Left ventricle myocardium inferior (tissue), 1 donor: ENCODE measurements around the gene SH3GL2. TPM values are rescaled to one million over a fixed set of nuclear protein-coding genes. Genes with fewer than 3 reads are reported as not detected.

ENCODE experiments used
- DNase-seq: peaks from one replicate; pipeline ENCODE4 v3.0.0-alpha.2; 2020
- H3K27ac ChIP-seq: fragments of 200-600 bp; replicated peaks from 2 replicates; pipeline ENCODE4 v1.8.0; 2021
- H3K27me3 ChIP-seq: fragments of 200-600 bp; 2 replicates; pipeline ENCODE4 v1.8.0; 2021; ENCODE audit warnings: low read depth
- H3K36me3 ChIP-seq: fragments of 200-600 bp; 2 replicates; pipeline ENCODE4 v1.8.0; 2021
- H3K4me1 ChIP-seq: fragments of 200-600 bp; 2 replicates; pipeline ENCODE4 v1.8.0; 2021
- H3K4me3 ChIP-seq: fragments of 200-600 bp; 2 replicates; pipeline ENCODE4 v1.8.0; 2021; ENCODE audit warnings: mild to moderate bottlenecking, moderate library complexity
- H3K9me3 ChIP-seq: fragments of 200-600 bp; replicated peaks from 2 replicates; pipeline ENCODE4 v1.8.0; 2021
- intact Hi-C: fragments of 100-400 bp; cut with micrococcal nuclease; formaldehyde crosslinking; loops from one replicate; pipeline ENCODE4 v1.11.0; 2022
- total RNA-seq: library from RNA; stranded (reverse); fragmentation: NEBNext Ultra II Directional; extraction: Animal tissue kit (Norgen Biotek cat#: 25700); gene quantifications from one replicate; pipeline ENCODE4 v1.2.1, GENCODE V29; 2021
- TF ChIP-seq, protein P1 (sequence below): fragments of 200-600 bp; IDR thresholded peaks from 2 replicates; pipeline ENCODE4 v1.8.0; 2021; ENCODE audit warnings: antibody characterized with exemption, mild to moderate bottlenecking, borderline replicate concordance
- donor health status: DM: no; HTN: yes; CAD: no; lungs with severe emphysema.

The SH3GL2 gene
- total RNA-seq, 1 donor from 2014 or later: 7.3 TPM

DNA sequence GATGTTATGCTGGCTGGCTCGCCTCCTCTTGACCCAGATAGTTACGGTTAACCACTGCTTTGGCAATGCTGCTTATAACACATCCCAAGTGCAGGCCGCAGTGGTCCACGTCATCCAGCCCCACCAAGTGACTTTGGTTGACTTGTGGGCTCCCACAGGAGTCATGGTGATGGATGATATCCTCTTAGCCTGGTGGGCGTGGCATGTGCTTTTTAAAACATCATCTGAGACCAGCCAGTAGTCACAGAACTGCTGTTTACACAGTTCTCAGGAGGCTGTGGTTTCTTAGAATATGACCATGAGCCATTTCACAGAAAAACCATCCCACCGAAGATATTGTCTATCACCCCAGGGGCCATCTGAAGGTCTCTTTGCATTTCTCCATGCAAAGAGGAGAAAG is 216.9 kb downstream of the SH3GL2 start:
- Histone ChIP-seq H3K9me3 (no peaks in the 10 kb centered on the region), H3K27me3 (no peaks in the 10 kb centered on the region), H3K27ac (no peak overlapping the region), H3K4me3 (no peak overlapping the region), H3K36me3 (no peaks in the 10 kb centered on the region), H3K4me1 (peaks cover 5% of the 10 kb centered on the region)
- TF ChIP-seq, protein P1, sequence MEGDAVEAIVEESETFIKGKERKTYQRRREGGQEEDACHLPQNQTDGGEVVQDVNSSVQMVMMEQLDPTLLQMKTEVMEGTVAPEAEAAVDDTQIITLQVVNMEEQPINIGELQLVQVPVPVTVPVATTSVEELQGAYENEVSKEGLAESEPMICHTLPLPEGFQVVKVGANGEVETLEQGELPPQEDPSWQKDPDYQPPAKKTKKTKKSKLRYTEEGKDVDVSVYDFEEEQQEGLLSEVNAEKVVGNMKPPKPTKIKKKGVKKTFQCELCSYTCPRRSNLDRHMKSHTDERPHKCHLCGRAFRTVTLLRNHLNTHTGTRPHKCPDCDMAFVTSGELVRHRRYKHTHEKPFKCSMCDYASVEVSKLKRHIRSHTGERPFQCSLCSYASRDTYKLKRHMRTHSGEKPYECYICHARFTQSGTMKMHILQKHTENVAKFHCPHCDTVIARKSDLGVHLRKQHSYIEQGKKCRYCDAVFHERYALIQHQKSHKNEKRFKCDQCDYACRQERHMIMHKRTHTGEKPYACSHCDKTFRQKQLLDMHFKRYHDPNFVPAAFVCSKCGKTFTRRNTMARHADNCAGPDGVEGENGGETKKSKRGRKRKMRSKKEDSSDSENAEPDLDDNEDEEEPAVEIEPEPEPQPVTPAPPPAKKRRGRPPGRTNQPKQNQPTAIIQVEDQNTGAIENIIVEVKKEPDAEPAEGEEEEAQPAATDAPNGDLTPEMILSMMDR: no peak
- intact Hi-C loops: no loop called here
- DNase-seq: no peak

DNA sequence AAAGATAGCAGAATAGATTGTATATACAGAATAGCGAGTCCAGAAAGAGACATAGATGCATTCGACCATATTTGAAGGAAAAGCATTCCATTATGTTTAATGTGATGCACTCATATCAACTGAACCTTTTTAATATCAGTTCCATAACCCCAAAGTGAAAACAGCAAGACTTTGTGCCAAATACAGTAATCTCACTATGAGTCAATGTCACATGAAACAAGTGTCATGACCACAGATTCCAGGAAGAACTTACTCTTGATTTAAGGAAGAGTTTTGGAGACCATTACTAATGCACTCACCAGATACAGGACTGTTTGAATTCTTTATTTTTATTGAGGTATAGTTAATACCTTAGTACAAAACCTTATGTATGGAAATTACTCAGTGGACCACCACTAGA is 220.5 kb downstream of the SH3GL2 start:
- no peak overlapping the region for H3K27ac ChIP-seq
- no peak overlapping the region for H3K4me3 ChIP-seq
- intact Hi-C loops: no loop called here
- peaks cover 5% of the 10 kb centered on the region for H3K4me1 ChIP-seq
- no peaks in the 10 kb centered on the region for H3K9me3 ChIP-seq
- TF ChIP-seq, protein P1: no peak
- no peaks in the 10 kb centered on the region for H3K36me3 ChIP-seq
- peaks cover 19% of the 10 kb centered on the region for H3K27me3 ChIP-seq
- no peak for DNase-seq

DNA sequence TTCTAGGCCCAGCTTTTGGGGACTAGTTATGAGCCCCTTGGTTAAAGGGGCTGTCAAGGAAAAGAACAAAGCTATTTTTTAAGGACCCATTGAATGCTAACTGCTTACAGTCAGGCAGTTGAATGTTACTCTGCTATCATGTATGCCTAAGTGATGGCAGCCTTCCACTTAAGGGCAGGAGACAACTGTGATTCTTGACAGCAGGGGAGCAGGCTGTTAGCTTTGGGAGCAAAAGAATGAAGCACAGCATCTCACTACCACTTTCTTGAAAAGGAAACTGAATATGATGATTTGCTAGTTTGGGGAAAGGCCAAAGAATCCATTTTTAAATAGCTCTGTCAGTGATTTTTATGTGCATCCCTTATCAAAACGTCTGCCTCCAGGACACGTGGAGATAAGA is 221.6 kb downstream of the SH3GL2 start:
- no peak for DNase-seq
- Histone ChIP-seq H3K4me1 (peaks cover 5% of the 10 kb centered on the region), H3K9me3 (no peaks in the 10 kb centered on the region), H3K27ac (no peak overlapping the region), H3K27me3 (peaks cover 21% of the 10 kb centered on the region), H3K4me3 (no peak overlapping the region), H3K36me3 (no peaks in the 10 kb centered on the region)
- intact Hi-C loops: no loop called here
- TF ChIP-seq, protein P1: no peak

DNA sequence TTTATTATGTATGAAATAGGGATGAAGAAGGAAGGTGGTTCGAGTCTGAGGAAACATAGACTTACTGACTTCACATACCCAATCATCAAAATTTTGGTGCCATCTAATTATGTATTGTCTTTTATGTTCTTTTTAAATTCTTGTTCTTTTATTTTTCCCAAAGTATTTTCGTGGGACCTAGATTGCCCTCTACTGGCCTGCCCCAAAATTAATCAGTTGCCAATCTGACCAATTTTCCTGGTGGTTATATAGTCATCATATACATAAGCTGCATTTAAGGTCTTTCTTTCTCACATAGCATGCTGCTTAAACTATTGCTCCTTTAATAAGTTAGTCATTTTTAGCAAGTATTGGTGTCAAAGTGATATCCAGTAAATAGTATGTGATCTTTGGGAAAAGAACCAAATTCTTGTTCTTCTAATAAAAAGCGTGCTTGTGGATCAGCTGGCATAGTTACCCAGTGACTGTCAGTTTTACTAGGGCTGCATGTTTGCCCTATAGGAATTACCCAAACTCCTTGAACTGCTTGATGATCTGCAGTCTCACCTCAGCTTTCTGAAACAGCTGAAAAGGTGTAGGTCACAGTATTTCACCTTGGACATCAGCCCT is 223.5 kb downstream of the SH3GL2 start:
- no peak for DNase-seq
- Histone ChIP-seq H3K4me3 (no peak overlapping the region), H3K9me3 (no peaks in the 10 kb centered on the region), H3K4me1 (peaks cover 5% of the 10 kb centered on the region), H3K27me3 (peaks cover 37% of the 10 kb centered on the region), H3K27ac (no peak overlapping the region), H3K36me3 (no peaks in the 10 kb centered on the region)
- intact Hi-C loops: no loop called here
- TF ChIP-seq, protein P1: peak; percentile 53

DNA sequence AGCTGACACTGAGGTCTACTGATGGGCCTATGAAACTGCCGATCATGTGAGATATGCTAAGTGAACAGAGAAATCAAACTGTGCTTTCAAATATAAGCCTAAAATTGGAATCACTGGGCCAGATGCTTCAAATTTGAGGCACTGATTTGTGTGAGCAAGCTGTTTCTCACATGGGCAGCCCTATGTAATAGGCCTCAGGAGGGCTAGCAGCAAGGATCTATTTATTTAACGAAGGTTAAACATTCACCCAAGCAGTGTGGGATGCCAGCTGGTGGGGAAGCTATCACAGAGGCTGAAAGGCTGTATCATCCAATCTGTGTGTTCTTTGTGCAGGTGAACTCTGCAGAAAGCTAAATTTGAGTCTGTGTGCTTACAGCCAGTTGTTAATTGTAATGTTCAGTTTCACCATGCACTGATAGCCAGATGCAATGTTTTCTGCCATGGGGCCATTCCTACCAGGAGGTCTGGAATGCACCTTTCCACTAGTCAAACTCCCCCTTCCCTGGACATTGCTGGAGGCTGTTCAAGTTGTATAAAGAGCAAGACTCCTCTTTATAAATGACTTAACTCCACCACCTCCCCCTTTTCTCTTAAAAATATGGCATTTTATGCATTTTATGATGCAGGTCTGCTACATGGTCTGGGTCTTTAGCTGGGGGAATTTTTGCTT is 228.9 kb downstream of the SH3GL2 start:
- H3K4me3 ChIP-seq: no peak overlapping the region
- intact Hi-C loops: loop anchor here (5.0 kb wide), 1 partner anchor 405 kb away; no protein-coding TSS in a partner anchor
- H3K4me1 ChIP-seq: no peaks in the 10 kb centered on the region
- TF ChIP-seq, protein P1: no peak
- no peak overlapping the region for H3K27ac ChIP-seq
- H3K27me3 ChIP-seq: peaks cover 55% of the 10 kb centered on the region
- H3K36me3 ChIP-seq: no peaks in the 10 kb centered on the region
- H3K9me3 ChIP-seq: no peaks in the 10 kb centered on the region
- no peak for DNase-seq
